NOMO-1 treated with DMSO at 0.1 percent for 48 hours (cell line): Measurements from ENCODE around the gene NDST1.
A peak's percentile ranks its signal among the peaks of the same experiment; 100 is the strongest.

Source experiments
- DNase-seq: peaks from one replicate; lab custom pipeline; 2025; ENCODE audit not compliant: unreplicated experiment; lab: John Stamatoyannopoulos, UW

NDST1 gene

DNA sequence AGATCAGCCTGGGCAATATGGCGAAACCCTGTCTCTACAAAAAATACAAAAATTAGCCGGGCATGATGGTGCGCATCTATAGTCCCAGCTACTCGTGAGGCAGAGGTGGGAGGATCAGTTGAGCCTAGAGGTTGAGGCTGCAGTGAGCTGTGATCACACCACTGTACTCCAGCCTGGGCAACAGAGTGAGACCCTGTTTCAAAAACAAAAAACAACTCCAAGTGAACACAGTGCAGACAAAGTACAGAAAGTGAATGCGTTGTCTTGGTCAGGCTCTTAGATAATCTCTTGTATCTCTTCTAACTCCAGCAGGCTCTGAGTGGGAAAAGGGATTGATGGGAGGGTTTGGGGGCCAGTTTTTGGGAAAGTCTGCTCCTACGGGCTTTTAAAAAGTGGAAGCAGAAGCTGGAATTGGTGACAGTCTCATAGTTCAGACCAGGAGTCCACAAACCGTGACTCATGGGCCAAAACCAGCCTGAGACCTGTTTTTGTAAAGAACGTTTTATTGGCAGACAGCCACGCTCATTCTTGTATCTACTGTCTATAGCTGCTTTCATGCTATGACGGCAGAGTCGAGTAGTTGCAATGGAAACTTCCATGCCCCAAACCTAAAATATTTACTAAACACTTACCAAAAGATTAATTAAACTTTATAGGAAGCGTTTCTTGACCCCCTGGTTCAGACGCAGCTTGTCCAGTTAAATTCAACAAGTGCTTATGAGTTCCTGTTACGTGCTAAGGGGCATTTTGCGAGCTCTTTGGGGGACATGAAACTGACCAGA is 32.9 kb downstream of the NDST1 start:
- DNase-seq = no peak

DNA sequence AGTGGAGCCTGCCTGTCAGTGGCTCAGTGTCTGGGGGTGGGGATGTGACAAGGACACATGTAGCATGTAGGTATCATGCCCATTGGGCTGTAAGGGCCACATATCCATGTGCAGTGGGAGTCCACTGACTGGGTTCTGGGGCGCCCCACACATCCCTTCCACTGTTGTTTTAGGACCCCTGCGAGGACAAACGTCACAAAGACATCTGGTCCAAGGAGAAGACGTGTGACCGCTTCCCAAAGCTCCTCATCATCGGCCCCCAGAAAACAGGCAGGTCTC is 33.4 kb downstream of the NDST1 start:
- DNase-seq = no peak

DNA sequence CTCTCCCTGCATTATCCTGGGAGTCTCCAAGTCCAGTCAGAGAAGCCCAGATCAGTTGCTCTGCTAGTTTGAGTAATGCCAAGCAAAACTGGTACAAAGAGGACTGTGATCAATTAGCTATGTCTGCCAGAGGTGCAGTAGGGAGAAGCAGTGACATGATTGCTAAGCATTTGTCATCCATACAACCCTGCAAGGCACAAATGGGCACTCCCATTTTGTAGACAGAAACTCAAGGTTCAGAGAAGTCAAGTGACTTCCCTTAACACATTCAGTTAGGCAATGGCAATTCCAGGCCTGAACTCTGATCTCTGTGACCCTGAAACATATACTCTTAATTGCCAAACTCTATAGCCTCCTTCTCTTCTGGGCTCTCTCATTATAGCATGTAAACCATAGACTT is 34.0 kb downstream of the NDST1 start:
- DNase-seq = no peak

DNA sequence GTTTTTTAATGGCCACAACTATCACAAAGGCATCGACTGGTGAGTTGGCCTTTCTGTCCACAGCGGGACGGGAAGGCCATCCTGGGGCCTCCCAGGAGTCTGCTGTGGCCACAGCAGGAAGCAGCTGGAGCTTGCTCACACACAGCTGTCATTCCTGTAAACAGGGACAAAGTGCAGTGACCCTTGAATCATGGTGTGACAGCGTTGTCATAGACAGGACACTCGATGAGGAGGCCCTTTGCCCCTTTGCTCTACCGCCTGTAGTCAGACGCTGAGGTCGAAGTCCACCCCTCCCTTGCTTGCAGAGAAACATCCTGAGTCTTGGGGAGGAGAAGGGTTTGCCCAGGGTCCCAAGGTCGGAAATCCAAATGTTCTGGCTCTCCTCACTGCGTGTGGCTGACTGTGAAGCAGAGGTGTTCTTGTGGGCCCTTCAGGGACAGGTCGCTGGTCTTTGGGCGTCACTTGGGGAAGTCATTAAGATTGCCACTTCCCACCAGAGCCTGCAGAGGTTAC is 35.1 kb downstream of the NDST1 start:
- no peak for DNase-seq

DNA sequence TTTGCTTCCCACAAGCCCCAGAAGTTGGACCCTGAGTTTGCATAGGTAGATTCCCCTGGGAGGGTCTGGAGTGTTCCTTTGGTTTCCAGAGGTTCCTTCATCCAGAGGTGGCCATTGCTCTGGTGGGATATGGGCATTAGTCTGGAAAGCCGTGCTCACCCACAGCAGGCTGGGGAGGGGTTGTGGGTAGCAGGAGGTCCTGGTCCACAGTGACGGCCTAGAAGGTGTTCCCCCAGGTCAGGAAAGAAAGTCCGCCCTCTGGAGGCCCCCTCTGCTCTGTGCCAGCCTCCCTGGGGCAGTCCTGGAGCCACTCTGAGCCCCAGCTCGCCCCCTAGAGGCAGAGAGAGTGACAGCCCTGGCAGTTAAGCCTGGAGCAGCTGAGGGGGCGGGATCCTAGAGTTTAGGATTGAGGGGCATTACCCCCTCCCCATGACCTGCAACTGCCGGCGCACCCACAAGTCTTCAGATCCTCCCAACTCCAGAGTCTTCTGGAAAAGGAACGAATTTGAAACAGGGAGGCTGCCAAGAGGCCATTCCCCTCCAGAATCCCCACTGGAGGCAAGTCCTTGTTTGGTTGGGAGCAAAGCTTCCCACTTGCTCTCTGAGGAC is 36.8 kb downstream of the NDST1 start:
- DNase-seq = peak; percentile 77

DNA sequence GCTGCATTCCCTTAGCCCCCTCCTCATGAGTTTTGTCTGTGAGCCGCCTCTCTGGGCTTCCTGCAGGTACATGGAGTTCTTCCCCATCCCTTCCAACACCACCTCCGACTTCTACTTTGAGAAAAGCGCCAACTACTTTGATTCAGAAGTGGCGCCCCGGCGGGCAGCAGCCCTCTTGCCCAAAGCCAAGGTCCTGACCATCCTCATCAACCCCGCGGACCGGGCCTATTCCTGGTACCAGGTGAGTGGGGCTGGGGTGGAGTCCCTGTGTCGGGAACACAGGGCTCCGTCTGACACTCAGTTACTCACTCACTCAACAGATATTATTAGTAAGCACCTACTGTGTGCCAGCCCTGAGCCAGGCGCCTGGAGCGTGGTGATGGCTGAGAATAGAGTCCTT is 37.3 kb downstream of the NDST1 start:
- DNase-seq = no peak

DNA sequence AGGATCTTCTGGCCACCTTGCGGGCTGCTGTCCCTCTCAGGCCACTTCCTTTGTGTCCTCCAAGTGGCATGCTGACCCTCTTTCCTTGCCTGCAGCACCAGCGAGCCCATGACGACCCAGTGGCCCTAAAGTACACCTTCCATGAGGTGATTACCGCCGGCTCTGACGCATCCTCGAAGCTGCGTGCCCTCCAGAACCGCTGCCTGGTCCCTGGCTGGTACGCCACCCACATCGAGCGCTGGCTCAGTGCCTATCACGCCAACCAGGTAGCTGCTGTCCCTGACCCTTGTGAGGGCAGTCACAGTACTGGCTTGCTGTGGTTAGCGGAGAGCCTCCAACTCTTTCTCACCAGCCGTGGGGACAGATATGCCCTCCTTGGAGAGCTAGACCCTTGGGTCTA is 40.2 kb downstream of the NDST1 start:
- DNase-seq = no peak

DNA sequence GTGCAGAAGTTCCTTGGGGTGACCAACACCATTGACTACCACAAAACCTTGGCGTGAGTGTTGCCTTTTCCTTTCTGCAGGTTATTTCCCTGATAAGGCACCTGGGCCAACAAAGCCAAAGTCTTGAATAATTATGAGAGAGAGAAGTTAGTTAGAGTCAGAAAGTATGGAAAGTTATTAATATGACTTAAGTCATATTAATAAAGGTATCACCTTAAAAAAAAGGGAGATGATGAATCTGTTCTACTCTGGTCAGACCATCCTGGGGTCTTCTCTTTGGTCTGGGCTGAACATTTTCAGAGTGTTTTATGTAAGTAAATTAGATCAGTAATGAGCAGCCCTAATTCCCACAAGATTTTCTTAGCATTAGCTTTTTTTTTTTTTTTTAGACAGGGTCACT is 41.8 kb downstream of the NDST1 start:
- no peak for DNase-seq

DNA sequence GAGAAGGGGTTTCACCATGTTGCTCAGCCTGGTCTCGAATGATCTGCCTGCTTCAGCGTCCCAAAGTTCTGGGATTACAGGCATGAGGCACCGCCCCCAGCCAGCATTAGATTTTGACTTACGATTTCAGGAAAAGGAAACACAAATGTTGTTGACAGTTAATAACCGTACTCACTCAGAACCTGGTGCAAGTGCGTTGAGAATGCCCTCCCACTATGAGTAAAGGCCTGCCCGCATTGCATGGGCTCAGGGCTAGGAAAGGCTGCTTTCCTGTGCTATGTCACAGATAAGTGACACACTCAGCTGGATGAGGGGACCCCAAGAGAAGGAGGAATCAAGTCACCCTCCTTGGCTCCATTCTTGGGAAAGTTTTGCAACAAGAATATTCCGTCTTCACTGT is 42.4 kb downstream of the NDST1 start:
- DNase-seq = no peak

DNA sequence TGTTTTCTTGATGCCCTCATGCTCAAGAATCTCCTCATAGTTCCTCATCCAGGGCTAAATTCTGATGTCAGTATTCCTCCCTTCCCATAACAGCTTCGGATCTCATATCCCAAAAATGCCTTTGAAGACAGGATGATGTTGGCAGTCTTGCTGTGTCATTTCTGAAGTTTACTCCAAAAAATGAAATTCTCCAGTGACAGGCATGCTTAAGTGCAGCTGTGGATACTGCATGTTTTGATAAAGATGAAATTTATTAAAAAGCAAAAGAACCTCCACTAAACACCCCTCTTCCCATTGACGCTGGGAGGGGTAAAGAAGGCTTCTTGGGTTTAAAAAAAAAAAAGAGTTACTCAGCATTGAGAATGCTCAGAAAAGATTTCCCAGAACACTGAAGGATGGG is 43.1 kb downstream of the NDST1 start:
- no peak for DNase-seq

DNA sequence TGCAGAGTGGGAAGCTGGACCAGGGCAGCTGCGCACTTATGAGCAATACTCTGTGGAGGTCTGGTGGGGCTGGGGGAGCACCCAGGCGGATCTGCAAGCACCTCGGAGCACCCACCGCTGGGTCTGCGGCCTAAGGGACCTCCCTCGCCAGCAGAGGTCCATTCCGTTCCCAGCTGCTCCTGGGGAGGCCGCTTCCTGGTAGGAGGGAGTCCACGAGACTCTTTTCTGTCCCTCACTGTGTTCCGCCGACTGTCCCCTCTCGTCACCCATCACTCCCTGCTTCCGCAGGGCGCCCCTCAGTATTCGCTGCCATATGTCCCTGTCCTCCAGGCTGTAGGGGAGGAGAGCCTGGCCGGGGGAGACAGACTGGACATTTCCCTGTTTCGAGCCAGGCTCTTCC is 45.5 kb downstream of the NDST1 start:
- DNase-seq = no peak

DNA sequence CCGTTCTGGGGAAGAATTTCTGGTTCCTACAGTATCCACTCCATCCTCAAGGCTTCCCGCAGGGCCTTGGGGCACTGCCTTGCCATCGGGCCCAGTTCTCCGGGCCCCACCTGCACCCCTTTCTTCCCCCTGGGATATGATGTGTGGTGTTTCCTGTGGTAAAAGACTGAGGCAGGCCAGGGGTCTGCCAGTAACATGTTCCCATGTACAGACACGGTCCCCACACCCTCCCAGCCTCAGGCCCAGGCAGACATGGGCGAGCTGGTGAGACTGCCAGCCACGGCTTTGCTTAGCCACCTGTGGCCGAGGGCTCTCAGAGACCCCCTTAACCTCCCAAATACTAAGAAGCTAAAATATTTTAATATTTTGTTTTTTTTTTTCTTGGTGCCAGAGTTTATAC is 46.0 kb downstream of the NDST1 start:
- no peak for DNase-seq

DNA sequence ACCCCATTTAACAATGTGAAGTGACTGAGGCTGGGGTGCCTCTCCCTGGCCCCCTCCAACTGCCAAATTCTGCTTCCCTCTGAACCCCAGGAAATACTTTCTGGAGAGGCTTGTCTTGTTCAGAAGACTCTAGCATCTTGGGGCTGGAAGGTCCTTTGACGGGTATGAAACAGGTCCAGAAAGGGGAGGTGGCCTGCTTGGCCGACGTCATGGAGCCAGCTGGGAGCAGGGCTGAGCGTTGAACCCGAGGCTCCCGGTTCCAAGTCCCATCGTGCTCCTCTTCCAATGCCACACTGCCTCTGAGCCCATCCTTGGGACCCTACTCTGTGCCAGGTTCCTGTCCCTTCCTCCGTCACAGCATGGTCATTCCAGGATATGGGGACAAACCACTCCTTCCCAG is 46.9 kb downstream of the NDST1 start:
- DNase-seq = no peak

DNA sequence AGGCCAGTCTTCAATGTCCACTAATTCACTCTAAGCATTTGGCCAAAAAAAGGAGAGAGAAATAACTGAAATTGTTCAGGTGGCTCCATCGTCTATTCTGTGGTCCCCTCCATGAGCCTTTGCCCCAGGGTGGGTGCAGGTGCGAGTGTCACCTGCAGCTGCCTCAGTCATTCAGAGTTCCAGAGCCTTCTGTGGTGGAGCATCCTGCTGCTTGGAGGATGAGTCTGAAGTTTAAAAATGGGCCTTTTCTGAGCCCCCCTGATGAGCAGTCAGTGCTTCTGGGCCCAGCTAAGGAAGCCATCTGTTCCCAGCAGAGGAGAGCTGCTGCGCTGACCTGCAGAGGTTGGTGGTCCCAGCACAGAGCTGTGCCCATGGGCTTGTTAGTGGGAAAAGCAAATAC is 48.2 kb downstream of the NDST1 start:
- no peak for DNase-seq

DNA sequence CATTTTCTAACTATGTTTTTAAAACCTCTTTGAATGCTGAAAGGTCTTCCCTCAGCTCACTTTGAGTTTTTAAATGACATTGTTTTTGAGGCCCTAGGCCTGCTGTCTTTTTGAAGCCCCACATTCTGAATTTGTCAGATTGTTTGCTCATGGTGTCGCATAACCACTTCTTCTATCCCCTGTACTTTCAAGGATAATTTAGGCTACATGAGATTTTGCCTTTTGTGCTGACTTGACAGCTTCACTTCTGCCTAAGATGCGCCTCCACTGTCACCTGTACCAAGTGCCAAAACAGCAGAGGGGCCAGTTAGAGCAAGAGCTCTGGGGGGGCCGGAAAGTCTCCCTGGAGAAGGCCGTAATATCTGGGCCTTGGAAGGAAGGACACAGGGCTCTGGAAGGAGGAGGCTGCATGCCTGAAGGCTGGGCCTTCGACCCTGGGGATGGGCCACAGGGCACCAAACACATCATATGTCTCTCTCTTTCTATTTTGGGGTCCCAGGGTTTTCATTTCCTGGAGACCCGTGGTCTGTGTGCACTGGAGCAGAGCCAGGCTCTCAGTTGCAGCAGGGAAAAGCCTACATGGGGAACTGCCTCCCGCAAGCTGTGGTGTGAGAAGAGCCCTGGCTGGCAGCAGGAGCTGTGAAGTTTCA is 49.1 kb downstream of the NDST1 start:
- DNase-seq = no peak

DNA sequence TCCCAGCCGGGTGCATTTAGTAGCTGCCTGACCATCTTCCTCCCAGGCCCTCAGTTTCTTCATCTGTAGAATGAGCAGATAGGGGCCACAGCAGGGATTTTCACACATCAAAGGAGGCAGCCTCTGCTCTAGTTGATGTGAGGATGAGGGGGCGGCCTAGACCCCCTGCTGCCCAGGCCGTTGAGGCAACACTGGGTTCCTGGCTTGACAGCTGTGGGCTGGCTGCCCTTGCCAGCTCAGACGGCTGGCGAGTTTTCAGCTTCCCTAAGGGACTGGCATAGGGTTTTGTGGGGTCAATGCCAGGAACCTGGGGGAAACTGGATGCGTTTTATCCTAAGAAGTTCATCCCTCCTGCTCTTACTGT is 49.6 kb downstream of the NDST1 start:
- DNase-seq = no peak

DNA sequence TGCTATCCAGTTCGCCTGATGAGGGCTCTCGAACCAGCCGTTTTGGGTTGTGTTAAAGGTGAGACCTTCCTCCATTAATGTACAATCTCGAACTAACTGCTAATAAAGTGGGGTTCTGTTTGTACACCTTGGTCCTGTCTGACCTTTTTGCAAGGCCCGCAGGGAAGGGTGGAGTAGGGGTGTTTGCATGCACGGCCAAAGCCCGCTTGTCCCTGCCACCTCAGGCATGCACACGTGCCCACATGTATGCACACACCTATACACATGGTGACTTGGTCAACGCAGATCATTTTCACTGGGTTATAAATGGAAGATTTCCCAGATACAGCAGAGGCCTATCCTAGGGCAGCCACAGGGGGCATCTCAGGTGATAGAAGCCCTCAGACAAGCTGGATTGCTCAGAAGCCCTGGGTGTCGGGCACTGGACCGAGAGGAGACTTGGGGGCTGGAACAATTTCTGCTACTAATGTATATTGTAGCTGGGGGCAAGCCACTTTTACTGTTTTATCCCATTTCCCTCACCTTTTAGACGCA is 50.2 kb downstream of the NDST1 start:
- DNase-seq = no peak

DNA sequence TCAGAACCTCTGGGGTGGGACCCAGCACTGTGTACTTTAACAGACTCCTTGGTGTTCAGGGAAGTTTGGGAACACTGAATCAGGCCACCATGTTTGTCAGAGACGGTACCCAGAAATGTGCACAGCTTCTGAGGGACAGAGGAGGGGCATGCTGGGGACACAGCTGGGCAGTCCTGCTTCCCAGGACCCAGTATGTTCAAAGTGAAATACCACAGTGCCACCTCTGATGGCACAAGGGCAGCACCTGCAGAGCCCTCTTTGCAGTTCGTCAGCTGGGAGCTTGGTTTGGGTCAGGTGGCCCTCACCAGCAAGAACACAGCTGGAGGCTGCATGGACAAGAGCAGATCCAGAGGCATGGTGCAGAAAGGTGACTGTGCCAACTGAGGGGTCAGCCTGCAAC is 51.2 kb downstream of the NDST1 start:
- DNase-seq = no peak

DNA sequence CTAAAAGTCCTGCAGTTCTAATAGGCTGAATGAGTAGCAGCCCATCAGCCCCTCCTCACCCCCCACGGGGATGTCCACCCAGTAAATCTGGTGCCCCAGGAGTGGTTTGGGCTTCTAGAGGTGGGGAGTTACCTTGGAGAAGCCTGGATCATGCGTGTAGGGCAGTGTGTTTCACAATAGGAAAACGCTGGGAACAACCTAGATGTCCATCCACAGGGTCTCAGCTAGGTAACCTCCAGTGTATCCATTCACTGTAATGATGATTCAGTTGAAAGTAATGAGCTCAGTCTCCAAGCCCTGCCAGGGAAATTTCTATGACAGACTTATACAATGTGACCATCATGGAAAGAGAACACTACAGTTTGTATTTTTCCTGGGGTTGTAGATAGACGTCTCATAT is 51.8 kb downstream of the NDST1 start:
- no peak for DNase-seq

DNA sequence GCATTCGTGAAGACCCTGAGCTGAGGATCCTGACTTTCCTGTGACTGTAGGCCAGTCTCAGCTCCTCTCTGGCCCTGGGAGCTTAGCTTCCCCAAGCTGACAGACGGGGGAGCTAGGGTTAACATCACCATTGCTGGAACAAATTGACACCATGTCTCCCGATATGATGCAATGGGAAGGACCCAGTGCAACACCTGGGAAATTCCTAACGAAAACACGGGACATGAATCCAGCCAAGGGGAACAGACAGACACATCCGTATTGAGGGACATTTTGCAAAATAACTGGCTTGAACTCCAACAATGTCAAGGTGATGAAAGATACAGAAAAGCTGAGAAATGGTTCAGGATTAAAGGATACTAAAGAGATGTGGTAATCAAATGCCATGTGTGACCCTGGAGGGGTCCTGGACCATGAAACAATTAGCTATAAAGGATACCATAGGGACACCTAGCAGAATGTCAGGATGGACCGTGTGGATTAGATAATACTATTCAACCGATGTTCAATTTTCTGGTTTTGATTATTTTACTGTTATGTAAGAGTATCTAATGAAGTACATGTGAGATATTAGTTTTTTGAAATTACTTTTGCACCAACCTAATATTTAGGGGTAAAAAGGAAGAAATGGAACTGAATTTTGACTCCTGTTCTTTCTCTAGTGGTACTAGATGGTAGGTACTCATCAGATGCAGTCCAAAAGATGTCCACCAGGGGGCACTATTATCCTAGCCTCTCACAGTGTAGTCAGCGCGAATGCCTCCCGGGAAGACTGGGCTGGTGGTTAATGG is 52.7 kb downstream of the NDST1 start:
- peak; percentile 64 for DNase-seq

DNA sequence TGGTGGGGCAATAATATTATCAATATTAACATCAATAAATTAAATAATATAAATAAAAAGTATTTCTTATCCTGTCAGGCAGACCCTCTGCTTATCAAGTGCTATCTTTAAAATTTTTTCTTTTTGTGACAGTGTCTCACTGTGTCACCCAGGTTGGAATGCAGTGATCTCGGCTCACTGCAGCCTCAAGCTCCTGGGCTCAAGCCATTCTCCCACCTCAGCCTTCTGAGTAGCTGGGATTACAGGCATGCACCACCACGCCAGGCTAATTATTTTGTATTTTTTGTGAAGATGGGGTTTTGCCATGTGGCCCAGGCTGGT is 53.2 kb downstream of the NDST1 start:
- no peak for DNase-seq
